Activated CD4-positive, alpha-beta T cell treated with anti-CD3 and anti-CD28 coated beads, Interleukin-2, amount 10 ng/mL, durations not matched to agents 24 days and 14 days (primary cell): ENCODE data around the gene BICDL2. TPM values are rescaled to one million over a fixed set of nuclear protein-coding genes. Genes with fewer than 3 reads are reported as not detected.

Experiments used
- DNase-seq: peaks from one replicate; pipeline ENCODE4 v3.0.0; 2022
- H3K27ac Mint-ChIP-seq: one replicate; pipeline ENCODE4 v1.8.0; 2022; ENCODE audit warnings: mild to moderate bottlenecking, mixed read lengths
- H3K27me3 Mint-ChIP-seq: one replicate; pipeline ENCODE4 v1.8.0; 2022; ENCODE audit warnings: mixed read lengths
- H3K36me3 Mint-ChIP-seq: one replicate; pipeline ENCODE4 v1.8.0; 2022; ENCODE audit warnings: low read depth, mild to moderate bottlenecking, mixed read lengths
- H3K4me1 Mint-ChIP-seq: one replicate; pipeline ENCODE4 v1.8.0; 2021; ENCODE audit warnings: mixed read lengths
- H3K4me3 Mint-ChIP-seq: one replicate; pipeline ENCODE4 v1.8.0; 2022; ENCODE audit warnings: mild to moderate bottlenecking, moderate library complexity, mixed read lengths
- H3K9me3 Mint-ChIP-seq: one replicate; pipeline ENCODE4 v1.8.0; 2021; ENCODE audit warnings: mixed read lengths
- intact Hi-C: fragments of 100-400 bp; cut with micrococcal nuclease; formaldehyde crosslinking; loops from one replicate; pipeline ENCODE4 v1.15.1; 2023
- total RNA-seq: library from RNA; stranded (reverse); gene quantifications from 2 replicates; pipeline ENCODE4 v1.2.3, GENCODE V29; 2022

The BICDL2 gene
- total RNA-seq, 1 donor from 2014 or later = 0.63 TPM

- Mint-ChIP-seq H3K36me3 (no peaks in the 10 kb centered on the region), H3K9me3 (no peaks in the 10 kb centered on the region), H3K27ac (no peak overlapping the region), H3K4me3 (no peak overlapping the region), H3K27me3 (peaks cover 29% of the 10 kb centered on the region), H3K4me1 (peaks cover 6% of the 10 kb centered on the region)
- DNase-seq = no peak
- intact Hi-C loops = no loop called here
Observed at GRCh38 chr16:3013491-3013951, 23.2 kb downstream of the BICDL2 start.

- no peak within 1 kb of the TSS for H3K27ac Mint-ChIP-seq
- H3K4me1 Mint-ChIP-seq = peaks cover 10% of the 10 kb centered on the region
- intact Hi-C loops = no loop called here
- no peaks in the 10 kb centered on the region for H3K36me3 Mint-ChIP-seq
- H3K9me3 Mint-ChIP-seq = no peaks in the 10 kb centered on the region
- no peak for DNase-seq
- no peak within 1 kb of the TSS for H3K4me3 Mint-ChIP-seq
- H3K27me3 Mint-ChIP-seq = peaks cover 27% of the 10 kb centered on the region
Observed at GRCh38 chr16:3012828-3013420, 23.8 kb downstream of the BICDL2 start, which contains the start of gene CLDN9. Gene CLDN9 (plus strand): TSS chr16:3012923. CDS start chr16:3013363, 440 bp downstream.

GRCh38 chr16:3012246-3012645, 24.5 kb downstream of the BICDL2 start:
- peaks cover 15% of the 10 kb centered on the region for H3K4me1 Mint-ChIP-seq
- intact Hi-C loops = no loop called here
- DNase-seq = no peak
- H3K27ac Mint-ChIP-seq = no peak overlapping the region
- H3K27me3 Mint-ChIP-seq = peaks cover 26% of the 10 kb centered on the region
- no peak overlapping the region for H3K4me3 Mint-ChIP-seq
- no peaks in the 10 kb centered on the region for H3K36me3 Mint-ChIP-seq
- H3K9me3 Mint-ChIP-seq = no peaks in the 10 kb centered on the region

GRCh38 chr16:3010510-3010909, 26.2 kb downstream of the BICDL2 start:
- H3K4me1 Mint-ChIP-seq = peaks cover 22% of the 10 kb centered on the region
- intact Hi-C loops = no loop called here
- H3K27me3 Mint-ChIP-seq = peaks cover 30% of the 10 kb centered on the region
- H3K27ac Mint-ChIP-seq = no peak overlapping the region
- DNase-seq = no peak
- H3K9me3 Mint-ChIP-seq = no peaks in the 10 kb centered on the region
- no peaks in the 10 kb centered on the region for H3K36me3 Mint-ChIP-seq
- no peak overlapping the region for H3K4me3 Mint-ChIP-seq

DNA sequence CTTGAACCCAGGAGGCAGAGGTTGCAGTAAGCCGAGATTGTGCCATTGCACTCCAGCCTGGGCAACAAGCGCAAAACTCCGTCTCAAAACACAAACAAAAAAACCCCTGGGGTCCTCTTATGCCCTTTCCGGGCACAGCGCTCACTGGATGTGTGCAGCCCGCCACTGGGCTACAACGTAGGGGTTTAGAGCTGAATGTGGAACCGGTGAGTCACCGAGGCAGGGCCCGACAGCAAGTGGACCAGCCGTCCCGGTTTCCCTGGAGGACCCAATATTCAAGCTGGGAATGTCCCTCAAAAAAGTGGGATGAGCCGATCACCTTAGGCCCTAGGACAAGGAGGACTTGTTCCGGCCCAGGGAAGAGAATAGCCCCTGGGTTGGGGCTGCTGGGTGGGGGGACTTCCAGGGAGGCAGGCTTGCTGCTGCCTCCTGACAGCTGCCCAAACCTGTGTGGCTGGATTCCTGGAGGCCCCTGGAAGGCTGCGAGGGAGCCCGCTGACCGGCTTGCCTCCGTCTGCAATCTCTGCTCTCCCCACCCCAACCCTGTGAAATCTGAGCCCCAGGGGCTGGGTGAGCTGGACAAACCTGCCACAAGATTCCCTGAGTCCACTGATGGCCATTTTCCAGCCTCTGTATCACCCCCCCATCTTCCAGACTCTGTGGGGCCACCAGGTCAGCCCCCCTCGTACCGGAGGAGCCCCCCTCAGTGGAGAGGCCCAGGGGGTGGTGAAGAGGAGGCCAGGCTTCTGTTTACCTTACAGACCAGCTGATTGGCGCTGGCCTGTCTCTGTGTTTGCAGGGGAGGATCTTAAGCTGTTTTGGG, 27.0 kb downstream of the BICDL2 start:
- no peak overlapping the region for H3K4me3 Mint-ChIP-seq
- no peaks in the 10 kb centered on the region for H3K9me3 Mint-ChIP-seq
- no peak for DNase-seq
- no peak overlapping the region for H3K27ac Mint-ChIP-seq
- H3K4me1 Mint-ChIP-seq = peaks cover 22% of the 10 kb centered on the region
- intact Hi-C loops = no loop called here
- H3K36me3 Mint-ChIP-seq = no peaks in the 10 kb centered on the region
- peaks cover 27% of the 10 kb centered on the region for H3K27me3 Mint-ChIP-seq

- intact Hi-C loops = no loop called here
- Mint-ChIP-seq H3K4me1 (peaks cover 24% of the 10 kb centered on the region), H3K27me3 (peaks cover 19% of the 10 kb centered on the region), H3K4me3 (peak overlapping the region; percentile 64), H3K9me3 (no peaks in the 10 kb centered on the region), H3K27ac (no peak overlapping the region), H3K36me3 (no peaks in the 10 kb centered on the region)
- DNase-seq = no peak
Observed at GRCh38 chr16:3008690-3009037, 28.1 kb downstream of the BICDL2 start.

DNA sequence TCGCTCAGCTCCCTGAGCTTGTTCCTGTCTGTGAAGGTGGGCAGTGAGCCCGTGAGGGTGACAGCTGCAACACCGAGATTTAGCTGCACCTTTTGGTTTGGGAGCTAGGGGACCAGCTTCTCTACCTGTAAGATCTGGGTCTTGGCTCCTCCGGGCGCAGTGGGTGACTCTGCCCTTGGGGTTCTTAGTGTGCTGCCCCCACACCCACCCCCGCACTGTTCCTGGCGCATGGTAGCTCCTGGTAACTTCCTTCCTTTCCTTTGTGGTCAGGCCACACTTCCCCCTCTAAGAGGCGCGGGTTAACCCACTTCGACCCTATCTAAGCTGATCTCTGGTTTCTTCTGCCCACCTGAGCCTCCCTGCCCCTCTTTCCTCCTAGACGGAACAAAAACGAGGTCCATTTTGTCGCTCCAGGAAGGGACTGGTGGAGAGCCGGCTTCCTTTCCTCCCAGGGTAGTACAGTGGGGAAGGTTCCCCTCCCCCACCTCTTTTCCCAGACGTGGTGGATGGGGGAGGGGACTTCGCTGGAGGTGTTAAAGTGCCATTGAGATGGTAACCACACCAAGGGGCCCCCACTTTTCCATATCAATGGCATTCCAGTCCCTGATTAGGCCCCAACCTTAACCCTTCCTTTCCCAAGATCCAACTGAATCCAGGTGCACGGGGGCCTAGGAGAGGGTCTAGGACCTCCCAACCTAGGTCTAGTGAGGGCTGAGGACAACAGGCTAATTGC, 28.6 kb downstream of the BICDL2 start:
- Mint-ChIP-seq H3K4me1 (peaks cover 25% of the 10 kb centered on the region), H3K4me3 (peak overlapping the region; percentile 64), H3K9me3 (no peaks in the 10 kb centered on the region), H3K27ac (peak overlapping the region; percentile 43), H3K27me3 (peaks cover 19% of the 10 kb centered on the region), H3K36me3 (no peaks in the 10 kb centered on the region)
- intact Hi-C loops = no loop called here
- DNase-seq = peak; percentile 73

- intact Hi-C loops = no loop called here
- DNase-seq = no peak
- Mint-ChIP-seq H3K27me3 (peaks cover 14% of the 10 kb centered on the region), H3K4me1 (peaks cover 25% of the 10 kb centered on the region), H3K27ac (peak overlapping the region; percentile 47), H3K9me3 (no peaks in the 10 kb centered on the region), H3K4me3 (peak overlapping the region; percentile 64), H3K36me3 (no peaks in the 10 kb centered on the region)
Observed at GRCh38 chr16:3007059-3007956, 29.4 kb downstream of the BICDL2 start.

DNA sequence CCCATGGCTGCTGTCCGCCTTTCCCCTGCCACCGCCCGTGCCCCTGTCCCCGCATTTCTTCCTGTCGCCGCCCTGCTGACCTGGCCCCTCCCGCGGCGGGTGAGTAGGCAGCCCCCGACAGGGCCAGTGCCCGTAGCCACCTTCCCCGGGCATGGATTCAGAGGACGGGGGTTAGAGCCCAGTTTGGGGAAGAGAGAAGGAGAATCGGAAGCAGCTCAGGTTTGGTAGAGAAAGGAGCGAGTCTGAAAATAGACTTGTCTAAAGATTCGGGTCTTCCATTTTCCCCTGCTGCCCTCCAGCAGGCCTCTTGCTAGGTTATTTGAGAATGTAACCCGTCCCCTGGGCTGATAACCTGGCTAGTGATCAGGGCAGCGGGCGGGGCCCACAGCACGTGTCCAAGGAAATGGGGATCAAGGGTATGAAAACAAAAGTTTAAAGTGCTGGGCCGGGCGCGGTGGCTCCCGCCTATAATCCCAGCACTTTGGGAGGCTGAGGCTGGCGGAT, 31.9 kb downstream of the BICDL2 start:
- DNase-seq = peak; percentile 74
- intact Hi-C loops = loop anchor here (1.0 to 5.0 kb wide), 3 partner anchors 15 to 52 kb away; partner anchors contain the start of gene TNFRSF12A
- Mint-ChIP-seq H3K27me3 (peaks cover 15% of the 10 kb centered on the region), H3K27ac (peak overlapping the region; percentile 56), H3K4me1 (peaks cover 25% of the 10 kb centered on the region), H3K4me3 (peak overlapping the region; percentile 61), H3K36me3 (no peaks in the 10 kb centered on the region), H3K9me3 (no peaks in the 10 kb centered on the region)

- H3K27ac Mint-ChIP-seq = no peak overlapping the region
- H3K27me3 Mint-ChIP-seq = peaks cover 15% of the 10 kb centered on the region
- peak; percentile 74 for DNase-seq
- H3K9me3 Mint-ChIP-seq = no peaks in the 10 kb centered on the region
- no peaks in the 10 kb centered on the region for H3K36me3 Mint-ChIP-seq
- intact Hi-C loops = loop anchor here (1.0 to 5.0 kb wide), 3 partner anchors 16 to 53 kb away; partner anchors contain the start of gene TNFRSF12A
- H3K4me3 Mint-ChIP-seq = peak overlapping the region; percentile 61
- peaks cover 25% of the 10 kb centered on the region for H3K4me1 Mint-ChIP-seq
Observed at GRCh38 chr16:3004319-3004718, 32.4 kb downstream of the BICDL2 start.

- intact Hi-C loops = loop anchor here (1.0 to 5.0 kb wide), 4 partner anchors 17 to 54 kb away; partner anchors contain the start of gene TNFRSF12A
- Mint-ChIP-seq H3K27ac (peak overlapping the region; percentile 62), H3K9me3 (no peaks in the 10 kb centered on the region)
Observed at GRCh38 chr16:3003582-3004270, 33.0 kb downstream of the BICDL2 start.

GRCh38 chr16:3001316-3001715, 35.4 kb downstream of the BICDL2 start:
- intact Hi-C loops = loop anchor here (5.0 kb wide), 2 partner anchors 41 to 56 kb away; no protein-coding TSS in a partner anchor
- DNase-seq = no peak
- Mint-ChIP-seq H3K27ac (no peak overlapping the region), H3K36me3 (no peaks in the 10 kb centered on the region), H3K4me1 (peaks cover 3% of the 10 kb centered on the region), H3K4me3 (no peak overlapping the region), H3K27me3 (peaks cover 7% of the 10 kb centered on the region), H3K9me3 (no peaks in the 10 kb centered on the region)

More at GRCh38 chr16:3003582-3004270, 33.0 kb downstream of the BICDL2 start:
- Mint-ChIP-seq H3K36me3 (no peaks in the 10 kb centered on the region), H3K4me3 (peak overlapping the region; percentile 69), H3K4me1 (peaks cover 23% of the 10 kb centered on the region), H3K27me3 (peaks cover 16% of the 10 kb centered on the region)
- peak; percentile 99 for DNase-seq
